Measurements from ENCODE around the gene TCAP.

TCAP gene

DNA sequence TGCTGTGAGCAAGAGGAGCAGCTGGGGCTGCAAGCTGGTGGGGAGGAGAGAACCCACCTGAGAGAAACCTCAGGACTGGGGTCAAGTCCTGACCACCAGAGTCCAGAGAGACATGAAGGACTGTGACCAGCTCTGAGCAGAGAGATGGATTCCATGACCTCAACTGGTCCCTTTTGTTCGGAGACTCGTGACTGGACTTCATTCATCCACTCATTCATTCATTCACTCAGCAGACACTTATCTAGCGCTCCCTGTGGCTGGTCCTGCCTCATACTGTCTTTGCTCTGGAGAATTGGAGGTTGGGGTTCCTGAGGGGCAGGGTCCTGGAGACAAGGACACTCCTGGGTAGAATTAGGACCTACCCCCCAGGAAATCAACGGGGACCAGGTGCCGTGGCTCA lies 38.8 kb downstream of the TCAP start:
- TF ChIP-seq TAF1 (IDR thresholded peaks at IDR 0.05; ENCODE audit: low read depth) (no peak), ZBTB7A (IDR thresholded peaks at IDR 0.05; ENCODE audit: low read depth) (no peak), TEAD4 (IDR thresholded peaks at IDR 0.05) (no peak), EGR1 (IDR thresholded peaks at IDR 0.05) (no peak), RAD21 (IDR thresholded peaks at IDR 0.05; ENCODE audit: low read depth) (no peak), CEBPB (IDR thresholded peaks at IDR 0.05) (no peak), EP300 (IDR thresholded peaks at IDR 0.05; ENCODE audit: borderline replicate concordance) (no peak), TCF12 (IDR thresholded peaks at IDR 0.05; ENCODE audit: low read depth) (no peak), CREB1 (IDR thresholded peaks at IDR 0.05; ENCODE audit: low read depth) (no peak), NFIC (IDR thresholded peaks at IDR 0.05) (no peak), FOXM1 (IDR thresholded peaks at IDR 0.05; ENCODE audit: borderline replicate concordance, low read depth) (no peak), YY1 (IDR thresholded peaks at IDR 0.05; ENCODE audit: low read depth) (no peak)
- TF ChIP-seq, protein P1, sequence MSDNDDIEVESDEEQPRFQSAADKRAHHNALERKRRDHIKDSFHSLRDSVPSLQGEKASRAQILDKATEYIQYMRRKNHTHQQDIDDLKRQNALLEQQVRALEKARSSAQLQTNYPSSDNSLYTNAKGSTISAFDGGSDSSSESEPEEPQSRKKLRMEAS (IDR thresholded peaks at IDR 0.05): no peak
- TF ChIP-seq, protein P2, sequence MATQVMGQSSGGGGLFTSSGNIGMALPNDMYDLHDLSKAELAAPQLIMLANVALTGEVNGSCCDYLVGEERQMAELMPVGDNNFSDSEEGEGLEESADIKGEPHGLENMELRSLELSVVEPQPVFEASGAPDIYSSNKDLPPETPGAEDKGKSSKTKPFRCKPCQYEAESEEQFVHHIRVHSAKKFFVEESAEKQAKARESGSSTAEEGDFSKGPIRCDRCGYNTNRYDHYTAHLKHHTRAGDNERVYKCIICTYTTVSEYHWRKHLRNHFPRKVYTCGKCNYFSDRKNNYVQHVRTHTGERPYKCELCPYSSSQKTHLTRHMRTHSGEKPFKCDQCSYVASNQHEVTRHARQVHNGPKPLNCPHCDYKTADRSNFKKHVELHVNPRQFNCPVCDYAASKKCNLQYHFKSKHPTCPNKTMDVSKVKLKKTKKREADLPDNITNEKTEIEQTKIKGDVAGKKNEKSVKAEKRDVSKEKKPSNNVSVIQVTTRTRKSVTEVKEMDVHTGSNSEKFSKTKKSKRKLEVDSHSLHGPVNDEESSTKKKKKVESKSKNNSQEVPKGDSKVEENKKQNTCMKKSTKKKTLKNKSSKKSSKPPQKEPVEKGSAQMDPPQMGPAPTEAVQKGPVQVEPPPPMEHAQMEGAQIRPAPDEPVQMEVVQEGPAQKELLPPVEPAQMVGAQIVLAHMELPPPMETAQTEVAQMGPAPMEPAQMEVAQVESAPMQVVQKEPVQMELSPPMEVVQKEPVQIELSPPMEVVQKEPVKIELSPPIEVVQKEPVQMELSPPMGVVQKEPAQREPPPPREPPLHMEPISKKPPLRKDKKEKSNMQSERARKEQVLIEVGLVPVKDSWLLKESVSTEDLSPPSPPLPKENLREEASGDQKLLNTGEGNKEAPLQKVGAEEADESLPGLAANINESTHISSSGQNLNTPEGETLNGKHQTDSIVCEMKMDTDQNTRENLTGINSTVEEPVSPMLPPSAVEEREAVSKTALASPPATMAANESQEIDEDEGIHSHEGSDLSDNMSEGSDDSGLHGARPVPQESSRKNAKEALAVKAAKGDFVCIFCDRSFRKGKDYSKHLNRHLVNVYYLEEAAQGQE (IDR thresholded peaks at IDR 0.05; ENCODE audit: low read depth): no peak
- TF ChIP-seq, protein P3, sequence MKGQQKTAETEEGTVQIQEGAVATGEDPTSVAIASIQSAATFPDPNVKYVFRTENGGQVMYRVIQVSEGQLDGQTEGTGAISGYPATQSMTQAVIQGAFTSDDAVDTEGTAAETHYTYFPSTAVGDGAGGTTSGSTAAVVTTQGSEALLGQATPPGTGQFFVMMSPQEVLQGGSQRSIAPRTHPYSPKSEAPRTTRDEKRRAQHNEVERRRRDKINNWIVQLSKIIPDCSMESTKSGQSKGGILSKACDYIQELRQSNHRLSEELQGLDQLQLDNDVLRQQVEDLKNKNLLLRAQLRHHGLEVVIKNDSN (IDR thresholded peaks at IDR 0.05): no peak

DNA sequence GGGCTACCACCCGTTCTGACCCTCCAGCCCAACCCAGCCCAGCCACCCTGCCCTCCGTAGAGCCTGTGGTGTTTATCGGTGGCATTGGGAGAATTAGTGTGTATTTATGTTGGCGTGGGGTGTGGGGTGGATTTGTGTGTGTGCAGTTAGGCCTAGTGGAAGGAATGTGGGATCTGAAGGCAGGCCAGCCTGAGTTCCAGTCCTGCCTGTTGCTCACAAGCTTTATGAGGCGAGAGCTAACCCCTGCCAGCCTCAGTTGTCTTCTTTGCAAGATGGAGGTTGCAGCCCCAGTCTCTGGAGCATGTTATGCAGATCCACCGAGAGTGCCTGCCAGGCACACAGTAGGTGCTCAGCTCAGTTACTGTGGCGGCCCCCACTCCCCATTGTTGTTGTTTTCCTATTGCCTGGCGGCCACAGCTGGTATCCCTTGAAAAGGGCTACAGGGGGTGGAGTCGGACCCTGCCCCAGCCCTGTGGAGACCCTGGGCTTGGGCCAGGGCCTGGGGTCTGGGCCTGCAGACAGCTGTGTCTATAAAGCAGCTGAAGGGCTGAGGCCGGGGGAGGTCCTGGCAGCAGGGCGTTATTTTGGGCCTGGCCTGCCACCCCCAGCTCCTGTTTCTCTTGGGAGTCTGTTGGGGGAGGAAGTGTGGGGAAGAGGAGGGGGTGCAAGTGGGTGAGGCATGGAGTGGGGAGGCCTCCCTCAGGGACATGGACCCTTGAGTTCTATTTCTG lies 39.8 kb downstream of the TCAP start:
- TF ChIP-seq TEAD4 (IDR thresholded peaks at IDR 0.05) (peak; percentile 52), ZBTB7A (IDR thresholded peaks at IDR 0.05; ENCODE audit: low read depth) (peak; percentile 7; the same call in 1 of the 2 replicates), NFIC (IDR thresholded peaks at IDR 0.05) (no peak), EGR1 (IDR thresholded peaks at IDR 0.05) (no peak)

DNA sequence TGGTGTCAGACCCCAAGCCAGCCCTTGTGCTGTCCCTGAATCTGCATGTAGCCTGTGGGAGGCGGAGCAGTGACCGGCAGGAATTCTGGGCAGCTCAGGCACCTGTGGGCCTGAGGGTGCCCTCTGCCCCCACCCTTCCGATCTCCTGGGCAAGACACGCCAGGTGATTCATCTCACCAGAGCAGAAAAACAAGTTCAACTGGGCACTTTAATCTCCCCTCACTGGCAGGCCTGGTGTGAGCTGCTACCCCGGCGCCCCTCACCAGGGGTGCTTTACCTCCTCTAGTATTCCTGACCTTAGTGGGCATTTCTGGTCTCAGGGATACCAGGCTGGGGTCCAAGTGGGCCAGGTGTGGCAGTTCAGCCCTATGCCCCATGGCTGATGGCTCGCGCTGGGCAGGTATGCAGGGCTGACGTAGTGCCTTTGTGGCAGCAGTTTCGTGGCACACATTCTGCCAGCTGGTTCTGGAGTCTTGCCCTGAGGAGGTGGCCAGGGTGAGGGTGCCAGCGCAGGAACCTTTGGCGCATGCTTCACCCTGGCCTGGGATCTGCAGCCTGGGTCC lies 40.7 kb downstream of the TCAP start:
- TF ChIP-seq RAD21 (IDR thresholded peaks at IDR 0.05; ENCODE audit: low read depth) (peak; percentile 41; the same call in 1 of the 2 replicates), FOXM1 (IDR thresholded peaks at IDR 0.05; ENCODE audit: borderline replicate concordance, low read depth) (peak; percentile 72), TEAD4 (IDR thresholded peaks at IDR 0.05) (peak; percentile 83), CREB1 (IDR thresholded peaks at IDR 0.05; ENCODE audit: low read depth) (peak; percentile 43; the same call in 1 of the 2 replicates), NFIC (IDR thresholded peaks at IDR 0.05) (peak; percentile 91), YY1 (IDR thresholded peaks at IDR 0.05; ENCODE audit: low read depth) (no peak), TAF1 (IDR thresholded peaks at IDR 0.05; ENCODE audit: low read depth) (no peak; the same call in 1 of the 2 replicates), EGR1 (IDR thresholded peaks at IDR 0.05) (peak; percentile 6; the same call in 1 of the 2 replicates), ZBTB7A (IDR thresholded peaks at IDR 0.05; ENCODE audit: low read depth) (peak; percentile 98), EP300 (IDR thresholded peaks at IDR 0.05; ENCODE audit: borderline replicate concordance) (peak; percentile 90), CEBPB (IDR thresholded peaks at IDR 0.05) (peak; percentile 46; the same call in 1 of the 2 replicates), TCF12 (IDR thresholded peaks at IDR 0.05; ENCODE audit: low read depth) (peak; percentile 97)
- TF ChIP-seq, protein P2 (IDR thresholded peaks at IDR 0.05; ENCODE audit: low read depth): no peak
- TF ChIP-seq, protein P3 (IDR thresholded peaks at IDR 0.05): peak; percentile 59
- TF ChIP-seq, protein P1 (IDR thresholded peaks at IDR 0.05): peak; percentile 70

DNA sequence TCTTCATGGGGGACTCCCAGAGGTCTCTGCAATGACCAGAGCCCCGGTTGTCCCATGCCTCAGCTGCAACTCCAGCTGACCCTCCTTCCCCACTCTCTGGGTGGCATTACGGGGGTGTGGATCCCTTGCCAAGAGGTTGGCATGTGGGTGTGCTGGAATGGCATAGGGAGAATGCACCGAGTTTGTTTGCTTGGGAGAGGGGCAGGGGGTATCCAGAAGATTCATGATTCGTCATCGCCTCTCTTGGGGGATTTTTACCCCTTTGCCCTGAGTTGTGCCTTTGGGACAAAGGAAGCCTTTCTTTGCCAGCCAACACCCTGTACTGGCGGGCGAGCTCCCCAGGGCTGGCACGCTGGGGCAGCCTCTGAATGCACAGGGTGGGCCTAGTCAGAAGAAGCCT lies 41.2 kb downstream of the TCAP start:
- TF ChIP-seq, protein P1 (IDR thresholded peaks at IDR 0.05): no peak
- TF ChIP-seq FOXM1 (IDR thresholded peaks at IDR 0.05; ENCODE audit: borderline replicate concordance, low read depth) (no peak), TEAD4 (IDR thresholded peaks at IDR 0.05) (no peak), TCF12 (IDR thresholded peaks at IDR 0.05; ENCODE audit: low read depth) (no peak), EP300 (IDR thresholded peaks at IDR 0.05; ENCODE audit: borderline replicate concordance) (no peak), CEBPB (IDR thresholded peaks at IDR 0.05) (no peak), NFIC (IDR thresholded peaks at IDR 0.05) (no peak), CREB1 (IDR thresholded peaks at IDR 0.05; ENCODE audit: low read depth) (no peak), ZBTB7A (IDR thresholded peaks at IDR 0.05; ENCODE audit: low read depth) (no peak)
- TF ChIP-seq, protein P3 (IDR thresholded peaks at IDR 0.05): no peak
